PC-9 (cell line): ENCODE measurements around the gene RBM26. TPM values are rescaled to one million over a fixed set of nuclear protein-coding genes. Genes with fewer than 3 reads are reported as not detected.
A peak's percentile ranks its signal among the peaks of the same experiment; 100 is the strongest.

ENCODE experiments used
- BruUV-seq: library from RNA; stranded (reverse); fragments of 400-500 nt; replicated peaks from 2 replicates; lab custom pipeline; 2021; lab: Mats Ljungman, UMichigan
- CTCF ChIA-PET: fragments of 300-600 bp; sonication (Branson Sonifier 250); formaldehyde crosslinking; loops from one replicate; lab custom pipeline; 2022; ENCODE audit warnings: antibody characterized with exemption; lab: Charles Lee
- POLR2A ChIA-PET: fragments of 300-600 bp; sonication (Branson Sonifier 250); formaldehyde crosslinking; loops from one replicate; lab custom pipeline; 2022; ENCODE audit warnings: antibody characterized with exemption; ENCODE audit not compliant: unreplicated experiment; lab: Charles Lee
- DNase-seq, 2 experiments: peaks; one replicate each; pipeline versions ENCODE4 v3.0.0 to v3.0.0-alpha.2; 2015 to 2022; ENCODE audit warnings: mixed read lengths in 1 of 2
- H2AFZ ChIP-seq: fragments of 200-600 bp; sonication (generic); 2 replicates; pipeline ENCODE4 v1.8.1; 2017; ENCODE audit warnings: antibody characterized with exemption
- H3F3A ChIP-seq: fragments of 200-600 bp; sonication (generic); 2 replicates; pipeline ENCODE4 v1.8.1; 2017; ENCODE audit warnings: antibody characterized with exemption, mild to moderate bottlenecking, low read depth; ENCODE audit not compliant: insufficient read depth
- H3K27ac ChIP-seq: fragments of 200-600 bp; sonication (generic); 2 replicates; pipeline ENCODE4 v1.6.1; 2016; ENCODE audit warnings: mixed run types
- H3K27me3 ChIP-seq: fragments of 200-600 bp; sonication (generic); 2 replicates; pipeline ENCODE4 v1.6.1; 2016; ENCODE audit warnings: low read depth, mixed run types; ENCODE audit not compliant: insufficient read depth
- H3K36me3 ChIP-seq: fragments of 200-600 bp; sonication (generic); 2 replicates; pipeline ENCODE4 v1.6.1; 2016; ENCODE audit warnings: low read depth, mixed run types
- H3K4me1 ChIP-seq: fragments of 200-600 bp; sonication (generic); replicated peaks from 2 replicates; pipeline ENCODE4 v1.6.1; 2016; ENCODE audit warnings: mixed run types; ENCODE audit not compliant: insufficient read depth
- H3K4me2 ChIP-seq: fragments of 200-600 bp; sonication (generic); 2 replicates; pipeline ENCODE4 v1.6.1; 2017; ENCODE audit warnings: mixed run types
- H3K4me3 ChIP-seq: fragments of 200-600 bp; sonication (generic); 2 replicates; pipeline ENCODE4 v1.6.1; 2016; ENCODE audit warnings: mixed run types
- H3K79me2 ChIP-seq: fragments of 200-600 bp; sonication (generic); 2 replicates; pipeline ENCODE4 v1.6.1; 2017; ENCODE audit warnings: low read depth, mixed run types
- H3K9me2 ChIP-seq: fragments of 200-600 bp; sonication (generic); 2 replicates; pipeline ENCODE4 v1.8.1; 2017; ENCODE audit warnings: mild to moderate bottlenecking; ENCODE audit not compliant: insufficient read depth
- H3K9me3 ChIP-seq: fragments of 200-600 bp; sonication (generic); 2 replicates; pipeline ENCODE4 v1.8.1; 2016; ENCODE audit warnings: low read depth; ENCODE audit not compliant: insufficient read depth
- H4K20me1 ChIP-seq: fragments of 200-600 bp; sonication (generic); 2 replicates; pipeline ENCODE4 v1.8.1; 2017; ENCODE audit not compliant: insufficient read depth
- CTCF ChIP-seq: fragments of 200-600 bp; sonication (generic); conservative IDR thresholded peaks from 2 replicates; pipeline ENCODE4 v1.6.1; 2017; ENCODE audit warnings: mixed run types, antibody characterized with exemption, mild to moderate bottlenecking, moderate library complexity
- EZH2 ChIP-seq: fragments of 200-600 bp; sonication (generic); IDR thresholded peaks from 2 replicates; pipeline ENCODE4 v1.8.0; 2017; ENCODE audit warnings: antibody characterized with exemption, low read depth
- intact Hi-C: fragments of 100-400 bp; cut with micrococcal nuclease; formaldehyde crosslinking; loops from one replicate; pipeline ENCODE4 v1.10.0; 2022; ENCODE audit not compliant: unreplicated experiment
- total RNA-seq: library from RNA; stranded (reverse); gene quantifications from 2 replicates; pipeline ENCODE4 v1.2.3, GENCODE V29; 2021

The RBM26 gene
- total RNA-seq, 1 experiment from 2014 or later: 40.4 TPM

- Histone ChIP-seq H3K4me1 (peaks cover 33% of the 10 kb centered on the region), H3K27me3 (no peaks in the 10 kb centered on the region), H3K4me3 (no peak overlapping the region), H3K9me3 (0 out of 2 replicates have a peak, but pooled peaks cover 6% of the 10 kb centered on the region), H3K4me2 (no peak overlapping the region), H3F3A (peaks cover 27% of the 10 kb centered on the region), H3K27ac (0 out of 2 replicates have a peak overlapping the region, but pooled peaks have one; percentile 22), H3K9me2 (no peaks in the 10 kb centered on the region), H4K20me1 (peaks cover 25% of the 10 kb centered on the region), H3K36me3 (peaks cover 39% of the 10 kb centered on the region), H3K79me2 (peaks cover 98% of the 10 kb centered on the region), H2AFZ (no peak overlapping the region)
- ChIA-PET CTCF (no interaction called here), POLR2A (no interaction called here)
- BruUV-seq: no TSS peak
- intact Hi-C loops: no loop called here
- no peak for DNase-seq
- TF ChIP-seq EZH2 (no peak), CTCF (no peak)
Measured at GRCh38 chr13:79384022-79384610, 21.9 kb downstream of the RBM26 start.

- H3K4me2 ChIP-seq: peak overlapping the region; percentile 34
- peak overlapping the region; percentile 22 for H3K27ac ChIP-seq
- peaks cover 32% of the 10 kb centered on the region for H3K4me1 ChIP-seq
- H3K36me3 ChIP-seq: peaks cover 32% of the 10 kb centered on the region
- H3K79me2 ChIP-seq: peaks cover 89% of the 10 kb centered on the region
- POLR2A ChIA-PET: interaction anchor here (0.6 kb wide), 1 partner anchor 21 kb away, joined by 3 read pairs; no protein-coding TSS in a partner anchor
- H3K9me3 ChIP-seq: 0 out of 2 replicates have a peak, but pooled peaks cover 6% of the 10 kb centered on the region
- BruUV-seq: no TSS peak
- peaks cover 30% of the 10 kb centered on the region for H4K20me1 ChIP-seq
- TF ChIP-seq CTCF (no peak), EZH2 (no peak)
- no peaks in the 10 kb centered on the region for H3K27me3 ChIP-seq
- H3K9me2 ChIP-seq: no peaks in the 10 kb centered on the region
- peak overlapping the region; percentile 15; the same call in 1 of the 2 replicates for H3K4me3 ChIP-seq
- intact Hi-C loops: no loop called here
- CTCF ChIA-PET: interaction anchor here (0.7 kb wide), 1 partner anchor 335 kb away, joined by 3 read pairs; no protein-coding TSS in a partner anchor
- H3F3A ChIP-seq: peaks cover 27% of the 10 kb centered on the region
- peak in 1 of 2 experiments; percentile 85 for DNase-seq
- no peak overlapping the region for H2AFZ ChIP-seq
Measured at GRCh38 chr13:79382545-79383275, 23.3 kb downstream of the RBM26 start.

DNA sequence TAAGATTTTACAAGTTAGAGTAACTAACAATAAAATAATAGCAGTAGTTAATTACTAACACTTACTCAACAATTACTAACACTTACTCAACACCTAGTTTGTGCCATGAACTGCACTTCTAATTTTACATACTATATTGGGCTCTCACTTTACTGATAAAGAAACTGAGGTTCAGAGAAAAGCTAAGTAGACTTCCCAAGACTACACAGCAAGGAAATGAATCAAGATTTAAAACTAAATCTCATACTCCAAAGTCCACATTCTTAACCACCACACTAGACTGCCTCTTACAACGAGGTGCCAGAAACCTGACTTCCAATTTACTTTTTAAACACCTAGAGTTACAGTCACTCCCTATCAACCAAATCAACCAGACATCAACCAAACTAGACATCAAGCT is 25.1 kb downstream of the RBM26 start:
- peaks cover 75% of the 10 kb centered on the region for H3K79me2 ChIP-seq
- intact Hi-C loops: no loop called here
- peaks cover 18% of the 10 kb centered on the region for H4K20me1 ChIP-seq
- POLR2A ChIA-PET: interaction anchor here (0.6 kb wide), 2 partner anchors 8 to 1597 kb away, joined by 3 read pairs; no protein-coding TSS in a partner anchor
- no peak for DNase-seq
- peaks cover 26% of the 10 kb centered on the region for H3K4me1 ChIP-seq
- H3K27me3 ChIP-seq: no peaks in the 10 kb centered on the region
- no peak for TF ChIP-seq EZH2
- no peak for TF ChIP-seq CTCF
- H3F3A ChIP-seq: peaks cover 18% of the 10 kb centered on the region
- 0 out of 2 replicates have a peak, but pooled peaks cover 6% of the 10 kb centered on the region for H3K9me3 ChIP-seq
- CTCF ChIA-PET: no interaction called here
- no peak overlapping the region for H2AFZ ChIP-seq
- BruUV-seq: no TSS peak
- H3K36me3 ChIP-seq: peaks cover 43% of the 10 kb centered on the region
- H3K4me2 ChIP-seq: no peak overlapping the region
- H3K4me3 ChIP-seq: no peak overlapping the region
- no peak overlapping the region for H3K27ac ChIP-seq
- H3K9me2 ChIP-seq: no peaks in the 10 kb centered on the region
